Liver (tissue), 9 donors: ENCODE measurements around the gene GFRA3. TPM values are rescaled to one million over a fixed set of nuclear protein-coding genes. Genes with fewer than 3 reads are reported as not detected.

Source experiments
- DNase-seq: peaks from one replicate; pipeline ENCODE4 v3.0.0-alpha.2; 2017; ENCODE audit warnings: low spot score
- H3K27ac ChIP-seq, 2 donors: one replicate each; pipeline ENCODE4 v1.7.0; 2013; ENCODE audit warnings: inconsistent platforms in 2 of 2, low read length in 2 of 2, control low read depth in 1 of 2, low read depth in 1 of 2, mild to moderate bottlenecking in 1 of 2
- H3K27me3 ChIP-seq, 4 donors: one replicate each; pipeline versions ENCODE4 v1.6.1 to v1.7.0; 2013; ENCODE audit warnings: low read length in 3 of 4, inconsistent platforms in 1 of 4, mild to moderate bottlenecking in 1 of 4, moderate library complexity in 1 of 4; ENCODE audit not compliant: control insufficient read depth in 4 of 4, insufficient read depth in 4 of 4
- H3K36me3 ChIP-seq, 4 donors: one replicate each; pipeline versions ENCODE4 v1.6.1 to v1.7.0; 2013; ENCODE audit warnings: low read length in 3 of 4, mild to moderate bottlenecking in 3 of 4, low read depth in 1 of 4, moderate library complexity in 1 of 4; ENCODE audit not compliant: control insufficient read depth in 4 of 4, insufficient read depth in 3 of 4
- H3K4me1 ChIP-seq, 4 donors: one replicate each; pipeline versions ENCODE4 v1.6.1 to v1.7.0; 2013; ENCODE audit warnings: low read length in 3 of 4, mild to moderate bottlenecking in 3 of 4, moderate library complexity in 1 of 4; ENCODE audit not compliant: control insufficient read depth in 4 of 4, insufficient read depth in 4 of 4
- H3K4me3 ChIP-seq, 3 donors: one replicate each; pipeline versions ENCODE4 v1.6.1 to v1.7.0; 2013; ENCODE audit warnings: low read length in 3 of 3, control low read depth in 1 of 3, low read depth in 1 of 3, mild to moderate bottlenecking in 1 of 3
- H3K9ac ChIP-seq, 2 donors: one replicate each; pipeline ENCODE4 v1.7.0; 2013; ENCODE audit warnings: low read length in 2 of 2, mild to moderate bottlenecking in 2 of 2, moderate library complexity in 2 of 2, control low read depth in 1 of 2, low read depth in 1 of 2
- H3K9me3 ChIP-seq, 4 donors: one replicate each; pipeline versions ENCODE4 v1.6.1 to v1.7.0; 2013; ENCODE audit warnings: low read length in 3 of 4; ENCODE audit not compliant: control insufficient read depth in 4 of 4
- CTCF ChIP-seq: fragments of 150-350 bp; IDR thresholded peaks from 2 replicates; pipeline ENCODE4 v1.5.1; 2017; ENCODE audit warnings: improper control_type of control experiment, low read depth, low read length; ENCODE audit not compliant: missing input control
- FOXA1 ChIP-seq: IDR thresholded peaks from 2 replicates; pipeline ENCODE4 v1.6.1; 2016; ENCODE audit warnings: antibody characterized with exemption
- GABPA ChIP-seq, 2 donors: IDR thresholded peaks in 1 of 2; conservative IDR thresholded peaks in 1 of 2; 2 replicates each; pipeline ENCODE4 v1.6.1; 2016; ENCODE audit warnings: antibody characterized with exemption in 2 of 2, mild to moderate bottlenecking in 1 of 2, moderate library complexity in 1 of 2
- HNF4G ChIP-seq: IDR thresholded peaks from 2 replicates; pipeline ENCODE4 v1.6.1; 2016; ENCODE audit warnings: antibody characterized with exemption
- MAX ChIP-seq: IDR thresholded peaks from 2 replicates; pipeline ENCODE4 v1.6.1; 2016; ENCODE audit warnings: antibody characterized with exemption
- RAD21 ChIP-seq, 2 donors: IDR thresholded peaks; 2 replicates each; pipeline ENCODE4 v1.6.1; 2016; ENCODE audit warnings: antibody characterized with exemption in 2 of 2, mild to moderate bottlenecking in 2 of 2
- RXRA ChIP-seq, 2 donors: IDR thresholded peaks; 2 replicates each; pipeline ENCODE4 v1.6.1; 2017 to 2018; ENCODE audit warnings: antibody characterized with exemption in 2 of 2, mild to moderate bottlenecking in 1 of 2
- SP1 ChIP-seq: IDR thresholded peaks from 2 replicates; pipeline ENCODE4 v1.6.1; 2018; ENCODE audit warnings: antibody characterized with exemption, mild to moderate bottlenecking
- YY1 ChIP-seq: IDR thresholded peaks from 2 replicates; pipeline ENCODE4 v1.6.1; 2016; ENCODE audit warnings: antibody characterized with exemption, mild to moderate bottlenecking
- WGBS: extraction: QIAGEN DNeasy Blood & Tissue Kit; methylation state at CpG from one replicate; pipeline ENCODE4 v1.1.7; 2013; 5-methylcytosine and 5-hydroxymethylcytosine counted together
- polyA plus RNA-seq, 2 donors: library from polyadenylated mRNA; stranded (reverse) in 1 of 2; unstranded in 1 of 2; fragments of 200-250 nt in 1 of 2; fragments of >200 nt in 1 of 2; fragmentation: Nextera tagmentation in 1 of 2; extraction: Ambion mirVana in 1 of 2; gene quantifications; one replicate each; pipeline versions ENCODE4 v1.2.1 to v1.2.3, GENCODE V29; 2013 to 2015
- total RNA-seq, 2 donors: library from RNA; depleted of rRNA; stranded (reverse); fragments of >200 nt; gene quantifications; one replicate each; pipeline ENCODE4 v1.2.3, GENCODE V29; 2014
- TF ChIP-seq, protein P1 (sequence below): IDR thresholded peaks from 2 replicates; pipeline ENCODE4 v1.6.1; 2016; ENCODE audit warnings: antibody characterized with exemption
- TF ChIP-seq, protein P2 (sequence below): IDR thresholded peaks from 2 replicates; pipeline ENCODE4 v1.6.1; 2016; ENCODE audit warnings: antibody characterized with exemption, mild to moderate bottlenecking
- donor health status: healthy.
- donor health status: healthy.
- donor health status: healthy.
- donor health status: healthy.
- donor health status: healthy.

The GFRA3 gene
- total and polyA plus RNA-seq, 4 donors = 0.18 to 1.9 (median 0.36) TPM

DNA sequence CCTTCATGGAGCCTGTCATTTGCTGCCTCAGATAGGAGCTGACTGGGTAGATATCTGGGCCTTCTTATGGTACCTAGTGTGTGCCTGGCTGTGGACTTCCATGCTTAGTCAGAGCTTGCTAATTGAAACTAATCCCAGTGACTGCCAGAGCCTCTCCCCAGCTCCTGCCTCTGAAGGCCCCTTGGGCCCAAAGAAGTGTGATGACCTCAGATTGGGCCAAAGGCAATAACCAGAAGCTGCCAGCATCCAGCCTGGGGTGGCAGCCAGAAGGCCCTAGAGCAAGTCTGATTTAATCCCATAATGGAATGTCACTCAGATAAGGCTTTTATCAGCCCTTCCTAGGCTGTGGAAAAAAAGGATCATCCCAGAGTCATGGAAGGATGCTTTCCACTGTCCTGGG is 44.2 kb downstream of the GFRA3 start (continued):
- TF ChIP-seq, protein P1, sequence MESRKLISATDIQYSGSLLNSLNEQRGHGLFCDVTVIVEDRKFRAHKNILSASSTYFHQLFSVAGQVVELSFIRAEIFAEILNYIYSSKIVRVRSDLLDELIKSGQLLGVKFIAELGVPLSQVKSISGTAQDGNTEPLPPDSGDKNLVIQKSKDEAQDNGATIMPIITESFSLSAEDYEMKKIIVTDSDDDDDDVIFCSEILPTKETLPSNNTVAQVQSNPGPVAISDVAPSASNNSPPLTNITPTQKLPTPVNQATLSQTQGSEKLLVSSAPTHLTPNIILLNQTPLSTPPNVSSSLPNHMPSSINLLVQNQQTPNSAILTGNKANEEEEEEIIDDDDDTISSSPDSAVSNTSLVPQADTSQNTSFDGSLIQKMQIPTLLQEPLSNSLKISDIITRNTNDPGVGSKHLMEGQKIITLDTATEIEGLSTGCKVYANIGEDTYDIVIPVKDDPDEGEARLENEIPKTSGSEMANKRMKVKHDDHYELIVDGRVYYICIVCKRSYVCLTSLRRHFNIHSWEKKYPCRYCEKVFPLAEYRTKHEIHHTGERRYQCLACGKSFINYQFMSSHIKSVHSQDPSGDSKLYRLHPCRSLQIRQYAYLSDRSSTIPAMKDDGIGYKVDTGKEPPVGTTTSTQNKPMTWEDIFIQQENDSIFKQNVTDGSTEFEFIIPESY = no peak
- TF ChIP-seq GABPA (IDR thresholded peaks at IDR 0.05 in 1 of 2, conservative IDR thresholded peaks at IDR 0.05 in 1 of 2) = no peak
- no peak for TF ChIP-seq RXRA (IDR thresholded peaks at IDR 0.05)
- no peak for TF ChIP-seq MAX

DNA sequence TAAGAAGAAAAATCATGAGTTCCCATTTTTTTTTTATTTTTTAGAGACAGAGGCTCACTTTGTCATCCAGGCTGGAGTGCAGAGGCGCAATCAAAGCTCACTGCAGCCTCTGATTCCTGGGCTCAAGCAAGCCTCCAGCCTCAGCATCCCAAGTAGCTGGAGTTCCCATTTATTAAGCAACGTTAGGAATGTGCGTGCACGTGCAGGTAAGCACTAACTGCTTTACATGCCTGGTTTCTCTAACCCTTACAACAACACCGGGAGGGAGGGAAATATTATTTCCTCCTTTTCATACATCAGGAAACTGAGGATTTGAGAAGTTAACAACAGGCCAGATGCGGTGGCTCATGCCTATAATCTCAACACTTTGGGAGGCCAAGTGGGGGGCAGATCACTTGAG is 45.0 kb downstream of the GFRA3 start:
- H3K36me3 ChIP-seq = no peaks in the 10 kb centered on the region
- H3K9me3 ChIP-seq = peaks cover 2 to 7% (median 3%) of the 10 kb centered on the region in 4 donors
- H3K27me3 ChIP-seq = no peaks in the 10 kb centered on the region
- no peaks in the 10 kb centered on the region for H3K4me1 ChIP-seq
- H3K9ac ChIP-seq = no peak overlapping the region
- WGBS = 88% methylated on average over 6 of the region's 6 CpGs
- TF ChIP-seq, protein P2, sequence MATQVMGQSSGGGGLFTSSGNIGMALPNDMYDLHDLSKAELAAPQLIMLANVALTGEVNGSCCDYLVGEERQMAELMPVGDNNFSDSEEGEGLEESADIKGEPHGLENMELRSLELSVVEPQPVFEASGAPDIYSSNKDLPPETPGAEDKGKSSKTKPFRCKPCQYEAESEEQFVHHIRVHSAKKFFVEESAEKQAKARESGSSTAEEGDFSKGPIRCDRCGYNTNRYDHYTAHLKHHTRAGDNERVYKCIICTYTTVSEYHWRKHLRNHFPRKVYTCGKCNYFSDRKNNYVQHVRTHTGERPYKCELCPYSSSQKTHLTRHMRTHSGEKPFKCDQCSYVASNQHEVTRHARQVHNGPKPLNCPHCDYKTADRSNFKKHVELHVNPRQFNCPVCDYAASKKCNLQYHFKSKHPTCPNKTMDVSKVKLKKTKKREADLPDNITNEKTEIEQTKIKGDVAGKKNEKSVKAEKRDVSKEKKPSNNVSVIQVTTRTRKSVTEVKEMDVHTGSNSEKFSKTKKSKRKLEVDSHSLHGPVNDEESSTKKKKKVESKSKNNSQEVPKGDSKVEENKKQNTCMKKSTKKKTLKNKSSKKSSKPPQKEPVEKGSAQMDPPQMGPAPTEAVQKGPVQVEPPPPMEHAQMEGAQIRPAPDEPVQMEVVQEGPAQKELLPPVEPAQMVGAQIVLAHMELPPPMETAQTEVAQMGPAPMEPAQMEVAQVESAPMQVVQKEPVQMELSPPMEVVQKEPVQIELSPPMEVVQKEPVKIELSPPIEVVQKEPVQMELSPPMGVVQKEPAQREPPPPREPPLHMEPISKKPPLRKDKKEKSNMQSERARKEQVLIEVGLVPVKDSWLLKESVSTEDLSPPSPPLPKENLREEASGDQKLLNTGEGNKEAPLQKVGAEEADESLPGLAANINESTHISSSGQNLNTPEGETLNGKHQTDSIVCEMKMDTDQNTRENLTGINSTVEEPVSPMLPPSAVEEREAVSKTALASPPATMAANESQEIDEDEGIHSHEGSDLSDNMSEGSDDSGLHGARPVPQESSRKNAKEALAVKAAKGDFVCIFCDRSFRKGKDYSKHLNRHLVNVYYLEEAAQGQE = no peak
- TF ChIP-seq YY1 (no peak), FOXA1 (no peak), RAD21 (IDR thresholded peaks at IDR 0.05) (no peak), SP1 (no peak), HNF4G (no peak), CTCF (no peak)
- TF ChIP-seq, protein P1 = no peak
- DNase-seq = no peak
- no peak overlapping the region for H3K27ac ChIP-seq
- no peak overlapping the region for H3K4me3 ChIP-seq
